Measurements from ENCODE around the gene UPF2. TPM values are rescaled to one million over a fixed set of nuclear protein-coding genes. Genes with fewer than 3 reads are reported as not detected.

UPF2 gene
- total RNA-seq, 1 donor from 2014 or later, result 16.4 TPM

GRCh38 chr10:11870461-11870780, 172.2 kb downstream of the UPF2 start:
- no peak for TF ChIP-seq CTCF (IDR thresholded peaks at IDR 0.05; ENCODE audit: partially characterized antibody, unreplicated experiment)
- Mint-ChIP-seq H3K4me3 (ENCODE audit: unreplicated experiment) (peak overlapping the region; percentile 59), H3K27ac (ENCODE audit: unreplicated experiment) (no peak overlapping the region), H3K36me3 (ENCODE audit: unreplicated experiment) (no peaks in the 10 kb centered on the region), H3K27me3 (ENCODE audit: unreplicated experiment) (peaks cover 3% of the 10 kb centered on the region), H3K4me1 (ENCODE audit: low read depth, unreplicated experiment) (peaks cover 7% of the 10 kb centered on the region), H3K9me3 (ENCODE audit: unreplicated experiment) (peaks cover 1% of the 10 kb centered on the region)
- no peak for DNase-seq

Other genes with a start within 250 kb of the UPF2 start
- gene PROSER2, start 219.5 kb downstream of the UPF2 start, total RNA-seq (ENCODE audit: unreplicated experiment), result not detected
- gene DHTKD1, start 26.1 kb upstream of the UPF2 start, total RNA-seq (ENCODE audit: unreplicated experiment), result 39.6 TPM
- 24.4 TPM for gene SEC61A2, start 86.9 kb upstream of the UPF2 start, total RNA-seq (ENCODE audit: unreplicated experiment)
- gene NUDT5, start 153.1 kb upstream of the UPF2 start, total RNA-seq (ENCODE audit: unreplicated experiment), result 53.5 TPM
- gene CDC123, start 153.4 kb upstream of the UPF2 start, total RNA-seq (ENCODE audit: unreplicated experiment), result 76.0 TPM

Measured in glutamatergic neuron (in vitro differentiated cells).